GM10266 (cell line): ENCODE data around the gene QKI.
"Not testable (repeated sequence)": the region's sequence is repeated elsewhere in the genome, so short reads cannot be mapped to it uniquely, and the experiment has no call there.

Source experiments
- DNase-seq: peaks from one replicate; pipeline ENCODE4 v3.0.0; 2012; ENCODE audit errors: extremely low spot score
- TF ChIP-seq, protein P1 (sequence below): IDR thresholded peaks from 2 replicates; pipeline ENCODE4 v1.5.1; 2012; ENCODE audit warnings: mild to moderate bottlenecking, low read depth; ENCODE audit not compliant: control insufficient read depth, insufficient read depth; ENCODE audit errors: missing control alignments

Gene QKI

DNA sequence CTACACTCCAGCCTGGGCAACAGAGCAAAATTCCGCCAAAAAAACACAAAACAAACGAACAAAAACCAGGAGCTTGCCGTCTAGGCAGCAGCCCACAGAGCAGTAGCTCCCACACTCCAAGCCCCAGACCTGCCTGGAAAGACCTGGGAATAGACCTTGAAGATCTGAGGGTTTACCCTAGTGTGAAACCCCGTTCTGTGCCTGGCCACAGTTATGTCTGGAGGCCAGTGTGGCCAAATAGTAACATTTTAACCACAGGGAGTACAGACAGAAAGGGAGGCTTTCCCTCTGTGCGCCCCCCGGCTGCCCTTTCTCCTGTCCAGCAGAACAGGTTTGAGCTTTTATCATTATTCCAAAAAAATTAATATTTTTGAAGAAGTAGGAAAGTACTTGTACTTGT lies 172.4 kb downstream of the QKI start:
- no peak for DNase-seq
- TF ChIP-seq, protein P1, sequence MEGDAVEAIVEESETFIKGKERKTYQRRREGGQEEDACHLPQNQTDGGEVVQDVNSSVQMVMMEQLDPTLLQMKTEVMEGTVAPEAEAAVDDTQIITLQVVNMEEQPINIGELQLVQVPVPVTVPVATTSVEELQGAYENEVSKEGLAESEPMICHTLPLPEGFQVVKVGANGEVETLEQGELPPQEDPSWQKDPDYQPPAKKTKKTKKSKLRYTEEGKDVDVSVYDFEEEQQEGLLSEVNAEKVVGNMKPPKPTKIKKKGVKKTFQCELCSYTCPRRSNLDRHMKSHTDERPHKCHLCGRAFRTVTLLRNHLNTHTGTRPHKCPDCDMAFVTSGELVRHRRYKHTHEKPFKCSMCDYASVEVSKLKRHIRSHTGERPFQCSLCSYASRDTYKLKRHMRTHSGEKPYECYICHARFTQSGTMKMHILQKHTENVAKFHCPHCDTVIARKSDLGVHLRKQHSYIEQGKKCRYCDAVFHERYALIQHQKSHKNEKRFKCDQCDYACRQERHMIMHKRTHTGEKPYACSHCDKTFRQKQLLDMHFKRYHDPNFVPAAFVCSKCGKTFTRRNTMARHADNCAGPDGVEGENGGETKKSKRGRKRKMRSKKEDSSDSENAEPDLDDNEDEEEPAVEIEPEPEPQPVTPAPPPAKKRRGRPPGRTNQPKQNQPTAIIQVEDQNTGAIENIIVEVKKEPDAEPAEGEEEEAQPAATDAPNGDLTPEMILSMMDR, result no peak

DNA sequence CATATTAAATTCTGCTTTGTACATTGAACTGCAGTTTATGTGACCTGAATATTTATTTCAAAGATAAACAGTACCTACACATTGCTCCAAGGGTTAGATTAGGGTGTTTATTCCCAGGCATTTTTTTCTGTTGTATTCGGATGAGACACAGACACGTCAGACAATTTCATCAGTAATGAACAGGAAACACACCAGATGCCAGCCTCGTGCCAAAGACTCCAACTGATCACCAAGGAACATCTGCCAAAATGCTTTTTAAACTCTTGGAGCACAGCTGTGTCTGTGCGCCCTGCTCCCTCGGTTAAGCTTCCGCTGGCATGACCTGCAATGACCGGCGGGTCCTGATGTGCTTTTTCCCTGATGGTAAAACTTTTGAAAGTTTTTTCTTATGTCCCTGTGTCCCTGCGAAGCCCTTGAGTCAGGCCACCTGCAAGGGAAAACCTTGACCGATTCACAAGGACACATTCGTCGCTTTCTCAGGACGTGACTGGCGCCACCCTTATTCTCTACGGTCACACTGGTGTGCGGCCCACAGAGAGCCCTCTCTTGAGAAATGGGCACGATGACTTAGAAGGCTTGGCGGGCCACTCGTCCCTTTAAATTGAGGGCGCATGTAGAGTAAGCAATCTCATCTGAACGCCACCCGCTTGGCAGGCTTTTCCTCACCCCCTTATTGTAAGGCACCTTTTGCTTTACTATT lies 173.9 kb downstream of the QKI start:
- TF ChIP-seq, protein P1, result no peak
- no peak for DNase-seq

DNA sequence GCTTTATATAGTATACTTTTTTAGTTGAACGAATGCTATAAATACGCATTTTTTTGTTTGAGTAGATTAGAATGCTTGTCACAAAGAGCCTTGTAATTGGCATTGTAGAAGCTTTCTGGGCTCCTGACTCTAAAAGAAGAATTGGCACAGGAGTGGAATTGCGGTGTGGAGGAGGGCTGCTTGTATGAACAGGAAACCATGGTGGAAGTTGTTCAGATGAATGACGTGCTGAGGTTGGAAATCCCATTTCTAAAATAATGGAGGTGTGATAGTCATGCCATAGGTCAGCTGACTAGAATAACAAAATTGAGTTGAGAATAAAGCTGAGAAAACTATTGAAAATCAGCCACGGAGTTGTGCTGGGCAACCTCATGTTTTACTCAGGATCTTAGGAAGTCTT lies 174.9 kb downstream of the QKI start:
- DNase-seq, result no peak
- TF ChIP-seq, protein P1, result no peak

DNA sequence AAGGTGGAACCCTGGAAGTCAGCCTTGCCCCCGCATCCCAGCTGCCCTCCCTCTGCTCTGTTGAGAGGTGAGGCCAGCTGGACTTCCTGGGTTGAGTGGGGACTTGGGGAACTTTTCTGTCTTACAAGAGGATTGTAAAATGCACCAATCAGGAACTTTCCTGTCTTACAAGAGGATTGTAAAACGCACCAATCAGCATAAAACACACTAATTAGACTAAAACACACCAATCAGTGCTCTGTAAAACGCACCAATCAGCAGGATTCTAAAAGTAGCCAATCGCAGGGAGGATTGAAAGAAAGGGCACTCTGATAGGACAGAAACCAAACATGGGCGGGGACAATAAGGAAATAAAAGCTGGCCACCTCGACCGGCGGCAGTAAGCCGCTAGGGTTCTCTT lies 175.6 kb downstream of the QKI start:
- DNase-seq, result not testable (repeated sequence)

DNA sequence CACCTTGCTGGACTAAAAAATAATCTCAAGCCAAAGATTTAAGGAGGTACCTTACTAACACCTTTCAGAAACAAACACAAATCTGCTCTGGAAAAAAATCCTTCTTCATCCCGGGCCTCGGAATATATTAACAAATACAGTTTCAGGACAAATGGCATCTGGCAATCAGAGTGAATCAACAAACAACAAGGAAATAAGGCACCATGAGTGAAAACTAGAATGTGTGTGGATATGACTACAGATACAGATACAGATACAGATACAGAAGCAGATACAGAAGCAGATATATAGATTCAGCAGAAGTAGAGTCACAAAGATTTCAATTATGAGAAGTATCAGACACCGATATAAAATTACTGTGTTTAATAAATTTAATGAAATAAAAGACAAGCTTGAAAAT lies 178.4 kb downstream of the QKI start:
- DNase-seq, result no peak
- TF ChIP-seq, protein P1, result no peak

DNA sequence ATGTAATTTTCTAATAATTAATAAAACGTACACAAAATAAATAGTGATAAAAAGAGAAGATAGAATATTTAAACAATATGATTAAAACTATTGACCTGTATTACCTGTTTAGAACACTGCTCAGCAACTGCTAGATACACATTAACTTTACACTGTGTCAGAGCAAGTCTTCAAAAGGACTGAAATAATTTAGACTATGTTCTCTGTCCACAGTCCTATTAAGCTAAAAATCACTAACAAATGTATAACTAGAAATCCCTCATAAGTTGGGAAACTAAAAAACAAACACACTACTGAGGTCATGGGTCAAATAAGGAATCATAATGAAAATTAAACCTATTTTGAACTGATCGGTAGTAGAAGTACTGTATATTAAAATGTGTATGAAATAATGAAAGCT lies 181.7 kb downstream of the QKI start:
- TF ChIP-seq, protein P1, result no peak

DNA sequence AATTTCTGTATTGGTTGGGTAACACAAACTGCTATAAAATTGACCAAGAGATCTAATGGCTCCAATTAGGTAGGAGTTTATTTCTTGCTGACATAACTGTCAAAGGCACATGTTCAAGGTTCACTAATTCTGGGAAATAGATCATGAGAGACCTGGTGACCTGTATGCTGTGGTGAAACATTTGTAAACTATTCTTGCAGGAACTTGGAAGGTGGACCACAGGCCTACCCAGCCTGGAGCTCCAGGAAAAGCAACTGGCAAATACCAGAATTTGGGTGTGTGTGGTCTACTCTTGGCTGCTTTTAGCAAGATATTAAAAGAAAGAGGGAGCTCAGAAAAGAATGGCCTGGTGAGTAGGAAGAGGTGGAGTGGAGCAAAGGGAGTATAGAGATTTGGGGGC lies 184.6 kb downstream of the QKI start:
- TF ChIP-seq, protein P1, result no peak
- DNase-seq, result no peak

More for the DNA sequence above, 181.7 kb downstream of the QKI start:
- DNase-seq, result no peak

DNA sequence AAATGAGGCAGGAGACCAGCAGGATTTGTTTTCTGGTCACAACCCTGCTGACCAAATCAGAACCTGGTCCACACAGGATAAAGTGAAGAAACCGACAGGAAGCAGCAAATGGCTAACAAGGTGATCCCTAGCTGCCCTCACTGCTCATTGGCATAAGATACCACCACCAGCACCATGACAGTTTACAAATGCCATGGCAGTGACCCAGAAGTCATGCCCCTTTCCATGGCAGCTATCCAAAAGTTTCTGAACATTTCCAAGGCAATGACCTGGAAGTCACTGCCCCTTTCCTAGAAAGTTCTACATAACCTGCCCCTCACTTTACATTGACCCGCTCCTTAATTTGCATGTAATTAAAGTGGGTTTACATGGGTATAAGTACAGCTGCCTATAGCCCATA lies 185.2 kb downstream of the QKI start:
- no peak for DNase-seq
- TF ChIP-seq, protein P1, result no peak
